ENCODE data around the gene COL6A3. TPM values are rescaled to one million over a fixed set of nuclear protein-coding genes. Genes with fewer than 3 reads are reported as not detected.

The COL6A3 gene
- total RNA-seq, 1 donor from 2014 or later, result 1,957 TPM

DNA sequence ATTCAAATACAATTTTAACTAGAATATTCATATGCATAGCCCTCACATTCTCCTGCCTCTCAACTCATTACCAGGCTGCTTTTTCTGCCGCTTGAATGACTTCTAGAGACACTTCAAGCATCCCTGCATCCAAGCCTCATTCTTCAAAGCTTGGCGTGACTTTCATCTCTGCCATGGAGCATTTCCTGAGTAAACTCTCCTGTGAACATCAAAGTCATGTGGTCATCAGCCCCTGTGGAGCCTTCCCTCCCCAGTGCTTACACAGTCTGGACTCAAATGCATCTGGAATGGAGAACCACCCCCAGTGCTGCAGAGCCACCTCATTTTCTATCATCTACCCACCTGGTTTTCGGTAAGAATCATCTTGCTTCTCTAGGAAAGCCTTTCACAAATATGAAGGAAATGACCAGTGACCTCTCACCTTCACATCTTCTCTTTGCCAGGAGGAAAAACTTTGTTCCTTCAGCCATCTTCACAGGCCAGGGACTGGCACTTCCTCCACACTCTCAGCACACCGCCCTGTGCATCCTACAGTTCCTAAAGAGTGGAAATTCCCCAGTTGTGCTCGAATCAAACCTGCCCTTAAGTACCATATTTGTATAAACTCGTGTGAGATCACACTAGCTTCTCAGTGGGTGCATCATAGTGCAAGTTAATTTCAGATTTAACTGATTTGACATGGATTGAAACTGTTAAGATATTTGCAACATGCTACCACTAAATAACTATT lies 116.4 kb downstream of the COL6A3 start:
- peak; percentile 62 for DNase-seq (ENCODE audit: low spot score)

DNA sequence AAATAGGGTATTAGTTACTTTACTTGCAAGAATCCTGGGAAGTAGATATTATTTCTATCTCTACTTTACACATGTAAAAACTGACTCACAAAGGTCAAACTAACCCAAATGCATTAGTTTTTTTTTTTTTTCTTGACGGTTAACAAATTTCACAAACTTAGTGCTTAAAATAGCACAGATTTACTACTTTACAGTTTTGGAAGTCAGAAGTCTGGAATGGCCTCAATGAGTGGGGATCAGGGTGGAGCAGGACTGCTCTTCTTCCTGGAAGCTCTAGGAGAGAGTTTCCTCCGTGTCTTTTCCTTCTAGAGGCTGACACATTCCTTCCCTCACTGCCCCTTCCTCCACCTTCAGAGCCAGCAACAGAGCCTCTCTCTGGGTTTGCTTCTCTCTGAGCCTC lies 117.2 kb downstream of the COL6A3 start:
- peak; percentile 83 for DNase-seq (ENCODE audit: low spot score)

DNA sequence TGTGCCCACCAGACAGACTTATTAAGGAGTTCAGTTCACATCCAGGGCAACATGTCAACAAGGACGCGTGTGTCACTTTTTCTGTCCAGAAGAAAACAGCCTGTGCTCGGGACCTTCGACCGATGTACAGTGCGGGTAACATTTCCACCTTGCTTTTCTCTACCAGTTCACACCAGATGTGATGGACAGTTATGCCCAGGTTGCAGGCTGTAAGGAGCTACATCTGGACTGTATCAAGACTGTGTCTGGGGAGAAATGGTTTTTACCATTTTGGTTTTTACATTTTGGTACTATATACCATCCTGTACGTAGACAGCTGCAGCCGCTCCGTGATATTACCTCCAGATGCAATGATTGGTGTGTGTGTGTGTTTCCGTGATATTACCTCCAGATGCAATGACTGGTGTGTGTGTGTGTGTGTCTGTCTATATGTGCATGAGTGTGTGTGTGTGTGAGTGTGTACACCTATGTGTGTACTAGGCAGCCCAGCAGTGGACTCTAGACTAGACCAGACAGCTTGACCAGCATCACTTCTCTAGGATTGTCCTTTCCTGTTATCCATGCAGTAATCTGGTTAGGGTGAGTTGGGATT lies 118.0 kb downstream of the COL6A3 start:
- no peak for DNase-seq (ENCODE audit: low spot score)

DNA sequence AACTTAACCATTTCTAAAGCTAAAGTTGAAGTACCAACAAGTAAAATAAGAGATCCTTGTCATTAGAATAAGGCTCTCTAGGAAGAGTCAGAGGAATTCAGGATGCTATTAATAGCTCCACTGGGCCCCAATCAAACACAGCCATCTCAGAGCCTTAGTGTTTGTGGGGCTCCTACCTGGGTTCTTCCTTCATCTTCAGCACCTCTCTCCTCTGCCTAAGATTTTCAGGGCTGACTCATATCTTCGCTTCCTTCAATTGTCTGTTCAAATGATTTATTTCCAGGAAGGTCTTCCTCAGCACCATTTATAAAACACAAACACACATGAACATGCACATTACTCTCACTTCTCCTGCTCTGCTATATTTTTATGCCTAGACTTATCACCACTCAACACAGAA lies 119.5 kb downstream of the COL6A3 start:
- peak; percentile 65 for DNase-seq (ENCODE audit: low spot score)

DNA sequence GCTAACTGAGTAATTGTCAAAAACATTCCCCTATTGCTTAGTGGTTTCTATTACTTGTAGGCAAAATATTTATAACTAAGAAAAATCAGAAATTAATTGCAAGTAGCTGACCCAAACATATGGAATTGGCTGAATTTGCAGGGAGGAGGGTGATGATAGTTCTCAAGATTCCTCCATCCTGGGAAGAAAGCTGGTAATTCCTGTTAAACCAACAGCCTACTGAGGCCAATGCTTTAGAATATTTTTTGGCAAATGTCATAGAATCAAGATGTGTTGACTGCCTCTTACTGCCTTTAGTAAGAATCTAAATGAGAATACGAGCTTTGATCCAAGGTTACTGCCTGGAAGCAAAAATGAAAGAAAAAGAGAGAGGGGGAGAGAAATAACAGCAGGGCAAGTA lies 120.0 kb downstream of the COL6A3 start:
- DNase-seq (ENCODE audit: low spot score), result peak; percentile 85

DNA sequence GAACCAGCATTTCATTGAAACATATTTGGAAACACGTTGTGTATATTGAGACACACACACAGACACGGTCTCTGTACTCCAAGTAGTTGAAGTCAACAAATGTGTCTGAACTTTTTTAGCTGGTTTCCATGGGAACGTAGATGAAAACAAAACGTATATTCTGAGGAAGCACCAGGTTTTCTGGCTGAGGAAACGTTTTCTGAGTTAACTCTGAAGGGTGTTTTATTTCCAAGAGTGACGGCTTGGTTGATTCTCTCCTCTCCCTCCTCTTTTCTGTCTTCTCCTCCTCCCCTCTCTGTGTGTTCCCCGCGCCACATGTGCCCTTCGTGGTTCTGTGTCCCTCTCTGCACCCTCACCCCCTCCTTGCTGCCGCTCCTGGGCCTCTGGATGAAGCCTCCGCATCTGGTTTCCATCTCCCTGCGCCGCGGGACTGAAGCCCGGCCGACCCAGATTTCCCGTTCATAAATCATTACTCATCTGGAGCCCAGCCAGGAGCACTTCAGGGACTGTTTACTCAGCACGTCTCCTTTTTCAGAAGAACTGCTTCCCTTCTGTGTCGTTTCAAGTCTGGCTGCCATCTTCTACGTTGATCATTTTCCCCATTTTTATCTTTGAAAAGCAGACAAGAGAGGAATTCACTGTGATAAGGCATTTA lies 122.7 kb downstream of the COL6A3 start:
- DNase-seq (ENCODE audit: low spot score), result peak; percentile 99

DNA sequence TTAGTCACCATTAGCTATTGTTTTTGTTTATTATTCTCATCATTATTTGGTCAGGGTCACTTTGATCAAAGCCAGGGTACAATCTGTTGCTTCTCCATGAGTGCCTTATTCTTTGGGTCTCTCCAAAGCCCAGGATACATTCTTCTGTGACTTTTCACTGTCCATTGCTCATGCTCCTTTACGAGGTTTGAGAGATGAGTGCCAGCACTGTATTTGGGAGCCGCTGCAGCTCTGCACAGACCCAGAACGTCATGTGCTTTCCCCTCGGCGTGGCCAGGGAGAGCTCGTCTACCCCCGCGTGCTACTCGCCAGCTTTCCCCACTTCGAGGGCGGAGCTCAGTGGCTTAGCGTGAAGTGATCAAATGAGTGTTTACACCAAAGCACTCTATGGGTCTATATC lies 123.7 kb downstream of the COL6A3 start:
- peak; percentile 91 for DNase-seq (ENCODE audit: low spot score)

DNA sequence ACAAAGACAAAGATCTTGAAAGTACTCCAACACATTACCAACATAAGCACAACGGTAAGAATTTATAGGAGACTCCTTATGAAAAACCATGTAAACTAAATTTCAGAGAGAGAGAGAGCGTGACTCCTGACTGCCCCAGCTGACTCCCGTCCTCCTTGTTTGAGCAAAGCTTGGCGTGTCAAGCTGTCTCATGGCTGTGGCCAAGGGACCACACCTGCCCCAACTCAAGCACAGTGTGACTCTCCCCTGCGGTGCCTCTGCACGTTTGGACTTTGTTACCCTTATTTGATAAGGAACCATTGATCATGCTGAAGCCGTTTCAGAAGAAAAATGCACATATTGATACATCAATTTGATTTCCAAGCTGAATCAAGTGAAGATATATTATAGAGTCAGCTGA lies 124.8 kb downstream of the COL6A3 start:
- no peak for DNase-seq (ENCODE audit: low spot score)

DNA sequence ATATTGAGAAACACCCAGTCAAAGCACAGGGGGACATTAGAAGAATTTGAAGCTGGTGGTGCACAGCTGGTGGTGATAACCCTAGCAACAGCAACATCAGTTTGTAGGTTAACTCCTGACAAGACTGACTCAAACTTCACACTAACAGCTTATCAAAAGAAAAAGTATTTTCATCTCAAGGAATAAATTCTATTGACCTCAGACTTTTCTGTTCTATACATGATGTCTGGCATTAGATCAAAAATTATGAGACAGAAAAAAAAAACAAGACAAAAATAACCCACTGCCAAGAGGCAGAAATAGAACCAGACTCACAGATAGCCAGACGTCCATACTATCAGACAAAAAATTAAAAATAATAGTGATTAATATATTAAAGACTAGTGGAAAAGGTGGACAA lies 126.1 kb downstream of the COL6A3 start:
- no peak for DNase-seq (ENCODE audit: low spot score)

DNA sequence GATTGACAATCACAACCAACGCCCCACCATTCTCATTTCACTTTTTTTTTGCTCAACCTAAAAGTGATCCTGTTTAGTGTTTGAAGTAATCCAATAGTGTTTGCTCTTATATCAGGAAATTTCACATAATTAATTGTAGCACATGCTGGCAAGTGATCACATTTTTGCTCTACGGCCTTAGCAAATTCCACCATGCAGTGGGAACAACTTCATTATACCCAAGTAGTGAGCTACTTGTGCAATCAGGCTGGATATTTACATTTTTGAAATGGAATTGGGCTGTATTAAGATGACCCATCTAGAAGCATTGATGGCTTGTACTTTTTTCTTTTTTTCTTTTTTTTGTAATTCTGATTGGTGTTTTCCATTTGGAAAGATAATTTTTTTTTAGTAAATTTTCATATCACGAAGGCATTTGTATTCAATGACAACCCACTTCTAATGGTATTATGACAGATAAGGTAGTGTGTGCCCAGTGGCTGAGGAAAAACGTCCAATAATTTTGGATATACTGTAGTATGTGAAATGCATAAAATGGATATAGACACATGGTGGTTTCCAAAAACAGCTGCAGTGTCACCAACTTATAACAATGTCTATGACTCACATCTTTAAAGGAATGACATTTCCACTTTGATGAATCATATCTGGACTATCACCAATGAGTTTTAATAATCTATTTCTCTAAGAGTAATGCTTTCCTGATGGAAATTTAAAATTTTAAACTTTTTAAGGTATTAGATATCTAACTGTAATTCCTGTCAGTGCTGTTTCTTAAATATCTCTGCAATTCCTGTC lies 130.6 kb downstream of the COL6A3 start:
- no peak for DNase-seq (ENCODE audit: low spot score)

DNA sequence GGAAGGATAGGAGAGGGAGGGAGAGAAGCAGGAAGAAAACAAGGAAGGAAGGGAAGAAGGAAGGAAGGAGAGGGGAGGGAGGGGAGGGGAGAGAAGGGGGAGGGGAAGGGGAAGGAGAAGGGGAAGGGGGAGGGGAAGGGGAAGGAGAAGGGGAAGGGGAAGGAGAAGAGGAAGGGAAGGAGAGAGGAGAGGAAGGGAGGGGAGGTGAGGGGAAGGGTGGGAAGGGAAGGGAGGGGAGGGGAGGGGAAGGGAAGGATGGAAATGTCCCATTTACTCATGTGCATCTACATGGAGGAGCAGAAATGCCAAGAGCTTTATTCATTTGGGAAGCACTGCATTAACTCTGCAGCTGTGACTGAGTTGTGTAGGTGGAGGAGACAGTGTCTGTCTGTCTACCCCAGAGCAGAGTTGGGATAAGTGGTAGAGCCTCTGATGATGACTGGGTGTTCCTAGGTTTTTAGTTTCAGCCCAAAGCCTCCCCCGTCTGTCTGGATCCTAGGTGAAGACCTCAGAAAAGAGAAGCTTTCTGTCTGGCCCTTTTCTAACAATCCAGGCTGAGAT lies 131.3 kb downstream of the COL6A3 start:
- DNase-seq (ENCODE audit: low spot score), result no peak

DNA sequence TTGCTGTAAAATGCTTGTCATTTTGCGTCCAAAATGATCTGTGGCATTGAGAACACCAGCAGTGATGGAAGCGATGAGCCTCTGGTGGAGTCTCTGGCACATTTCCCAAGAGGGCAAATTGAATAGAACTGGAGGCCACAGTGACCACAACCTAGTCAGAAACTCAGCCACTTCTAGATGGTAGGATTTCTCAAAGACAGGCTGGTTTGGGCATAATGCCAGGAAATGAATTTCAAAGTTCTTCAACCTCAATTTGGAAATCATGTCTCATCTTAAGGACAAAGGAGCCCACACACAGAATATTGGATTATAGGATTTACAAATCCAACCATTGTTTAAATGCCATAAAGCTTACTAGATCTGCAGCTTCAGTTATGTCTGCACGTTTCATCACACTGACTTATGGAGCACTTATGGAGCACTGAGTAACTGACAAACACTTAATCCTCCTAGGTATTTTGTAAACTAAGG lies 132.1 kb downstream of the COL6A3 start:
- peak; percentile 71 for DNase-seq (ENCODE audit: low spot score)

DNA sequence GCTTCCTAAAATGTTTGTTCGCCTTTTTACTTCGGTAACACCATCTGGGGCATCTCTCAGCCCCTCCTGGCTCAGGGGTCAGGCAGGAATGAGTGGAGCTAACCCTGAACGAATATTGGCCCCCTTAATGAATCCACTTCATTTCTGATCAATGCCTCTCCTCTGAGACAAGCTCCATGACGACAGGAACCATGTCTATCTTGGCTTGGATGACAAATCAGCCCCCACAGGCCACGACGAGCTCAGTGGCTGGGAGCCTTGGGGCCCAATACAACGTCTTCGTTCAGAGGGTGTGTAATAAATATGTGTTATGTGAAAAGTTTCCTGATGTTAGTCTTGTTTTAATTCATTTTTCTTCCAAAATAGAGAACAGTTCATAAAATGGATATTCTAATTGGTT lies 133.0 kb downstream of the COL6A3 start:
- DNase-seq (ENCODE audit: low spot score), result no peak

DNA sequence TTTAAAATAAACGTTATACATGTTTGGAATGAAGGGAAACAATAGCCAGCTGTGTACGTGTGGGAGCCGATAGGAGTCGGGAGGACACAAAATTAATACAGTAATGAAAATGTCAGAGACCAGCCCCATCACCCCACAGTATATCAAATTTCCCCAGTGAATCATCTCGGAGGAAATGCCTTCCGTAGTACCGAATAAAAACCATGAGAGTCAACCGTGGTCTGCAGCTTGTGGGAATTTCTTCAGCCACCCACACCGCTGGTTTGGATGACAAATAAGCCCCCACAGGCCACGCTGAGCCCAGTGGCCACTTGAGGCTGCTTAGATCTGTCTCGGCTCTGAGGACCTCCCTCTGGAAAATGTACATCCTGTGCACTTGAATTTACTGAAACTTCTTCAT lies 133.7 kb downstream of the COL6A3 start:
- peak; percentile 55 for DNase-seq (ENCODE audit: low spot score)

DNA sequence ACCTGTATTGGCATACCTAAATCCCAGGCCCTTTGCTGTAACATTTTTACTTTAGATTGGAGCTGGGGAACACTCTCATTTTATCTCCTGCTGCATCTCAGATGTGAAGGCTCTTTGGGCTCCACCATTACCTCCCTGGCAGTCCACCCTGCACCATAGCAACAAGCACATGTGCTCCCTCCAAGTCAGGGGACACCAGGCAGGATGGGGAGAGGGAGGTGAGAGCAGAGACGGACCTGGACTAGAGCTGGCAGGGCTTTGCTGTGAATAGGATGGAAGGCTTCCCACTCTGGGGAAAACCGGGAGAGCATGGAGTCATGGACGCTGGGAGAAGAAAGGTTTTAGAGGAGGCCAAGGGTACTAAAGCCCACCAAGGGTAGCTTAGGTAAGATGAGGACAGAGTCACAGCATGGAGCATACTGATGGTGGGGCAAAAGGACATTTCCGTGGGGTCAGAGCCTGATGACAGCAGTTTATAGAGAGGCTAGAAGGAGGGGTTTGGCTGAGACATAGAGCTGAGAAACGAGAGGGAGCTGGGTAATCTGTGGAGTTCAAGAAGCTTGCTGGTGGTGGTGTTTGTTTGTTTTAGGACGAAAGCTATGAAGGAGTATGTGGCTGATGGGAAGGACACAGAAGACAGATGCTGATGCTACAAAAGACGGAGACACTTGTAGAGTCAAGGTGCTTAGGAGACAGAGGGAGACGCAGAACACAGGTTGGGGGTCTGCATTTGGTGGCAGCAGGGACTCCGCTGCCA lies 134.8 kb downstream of the COL6A3 start:
- no peak for DNase-seq (ENCODE audit: low spot score)

DNA sequence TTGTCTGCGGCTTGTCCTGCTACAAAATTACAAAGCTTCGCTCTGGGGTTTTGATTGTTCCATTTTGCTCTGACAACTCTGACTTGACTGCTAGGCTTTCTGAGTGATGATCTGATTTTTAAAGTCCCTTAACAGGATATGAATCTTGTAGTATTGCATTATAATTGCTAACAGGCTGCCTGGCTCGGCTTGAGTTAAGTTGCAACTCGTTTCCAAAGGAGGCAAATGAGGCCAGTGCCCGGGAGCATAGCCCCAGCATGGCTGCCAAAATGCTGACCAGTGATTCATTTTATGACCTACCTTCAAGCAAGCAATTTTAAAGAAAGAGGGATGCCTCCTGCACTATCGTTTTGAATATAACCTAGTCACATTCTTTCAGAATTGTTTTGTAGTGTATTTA lies 135.4 kb downstream of the COL6A3 start:
- no peak for DNase-seq (ENCODE audit: low spot score)

DNA sequence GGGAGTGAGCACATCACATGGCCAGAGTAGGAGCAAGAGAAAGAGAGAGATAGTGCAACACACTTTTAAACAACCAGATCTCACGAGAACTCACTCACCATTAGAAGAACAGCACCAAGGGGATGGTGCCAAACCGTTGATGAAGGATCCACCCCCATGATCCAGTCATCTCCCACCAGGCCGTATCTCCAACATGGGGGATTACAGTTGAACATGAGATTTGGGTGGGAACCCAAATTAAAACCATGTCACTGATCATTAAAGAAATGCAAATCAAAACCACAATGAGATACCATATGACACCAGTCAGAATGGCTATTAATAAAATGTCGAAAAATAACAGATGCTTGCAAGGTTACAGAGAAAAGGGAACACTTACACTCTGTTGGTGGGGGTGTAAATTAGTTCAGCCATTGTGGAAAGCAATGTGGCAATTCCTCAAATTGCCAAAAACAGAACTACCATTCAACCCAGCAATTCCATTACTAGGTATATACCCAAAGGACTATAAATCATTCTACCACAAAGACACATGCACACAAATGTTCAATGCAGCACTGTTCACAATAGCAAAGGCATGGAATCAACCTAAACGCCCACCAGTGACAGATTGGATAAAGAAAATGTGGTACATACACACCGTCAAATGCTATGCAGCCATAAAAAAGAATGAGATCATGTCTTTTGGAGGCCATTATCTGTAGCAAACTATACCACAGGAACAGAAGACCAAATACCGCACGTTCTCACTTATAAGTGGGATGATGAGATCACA lies 137.1 kb downstream of the COL6A3 start:
- DNase-seq (ENCODE audit: low spot score), result no peak
